GM23338 (cell line): ENCODE measurements around the gene RIPK1.

Experiments used
- EZH2 ChIP-seq: fragments of 200-600 bp; sonication (generic); IDR thresholded peaks from one replicate; pipeline ENCODE4 v1.8.0; 2017; ENCODE audit warnings: antibody characterized with exemption, mild to moderate bottlenecking, low read depth; ENCODE audit not compliant: unreplicated experiment
- POLR2AphosphoS5 ChIP-seq: IDR thresholded peaks from 2 replicates; pipeline ENCODE4 v1.6.1; 2016; ENCODE audit warnings: antibody characterized with exemption, low read depth
- TF ChIP-seq, protein P1 (sequence below), 2 experiments: fragments of 200-600 bp in 1 of 2; sonication (generic) in 1 of 2; conservative IDR thresholded peaks; 2 replicates each; pipeline versions ENCODE4 v1.5.1 to v1.6.1; 2016 to 2017; ENCODE audit warnings: antibody characterized with exemption in 2 of 2, low read depth in 2 of 2, mild to moderate bottlenecking in 2 of 2, moderate library complexity in 1 of 2

DNA sequence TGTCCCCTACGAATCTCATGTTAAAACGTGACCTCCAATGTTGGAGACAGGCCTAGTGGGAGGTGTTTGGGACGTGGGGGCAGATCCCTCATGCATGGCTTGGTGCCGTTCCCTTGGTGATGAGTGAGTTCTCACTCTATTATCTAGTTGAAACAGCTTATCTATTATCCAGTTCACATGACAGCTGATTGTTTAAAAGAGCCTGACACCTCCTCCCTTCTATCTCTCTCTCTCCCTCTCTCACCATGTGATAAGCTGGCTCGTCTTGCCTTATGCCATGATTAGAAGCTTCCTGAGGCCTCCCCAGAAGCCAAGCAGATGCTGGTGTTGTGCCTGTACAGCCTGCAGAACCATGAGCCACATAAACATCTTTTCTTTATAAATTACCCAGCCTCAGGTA, 32.9 kb upstream of the RIPK1 start:
- TF ChIP-seq, protein P1, sequence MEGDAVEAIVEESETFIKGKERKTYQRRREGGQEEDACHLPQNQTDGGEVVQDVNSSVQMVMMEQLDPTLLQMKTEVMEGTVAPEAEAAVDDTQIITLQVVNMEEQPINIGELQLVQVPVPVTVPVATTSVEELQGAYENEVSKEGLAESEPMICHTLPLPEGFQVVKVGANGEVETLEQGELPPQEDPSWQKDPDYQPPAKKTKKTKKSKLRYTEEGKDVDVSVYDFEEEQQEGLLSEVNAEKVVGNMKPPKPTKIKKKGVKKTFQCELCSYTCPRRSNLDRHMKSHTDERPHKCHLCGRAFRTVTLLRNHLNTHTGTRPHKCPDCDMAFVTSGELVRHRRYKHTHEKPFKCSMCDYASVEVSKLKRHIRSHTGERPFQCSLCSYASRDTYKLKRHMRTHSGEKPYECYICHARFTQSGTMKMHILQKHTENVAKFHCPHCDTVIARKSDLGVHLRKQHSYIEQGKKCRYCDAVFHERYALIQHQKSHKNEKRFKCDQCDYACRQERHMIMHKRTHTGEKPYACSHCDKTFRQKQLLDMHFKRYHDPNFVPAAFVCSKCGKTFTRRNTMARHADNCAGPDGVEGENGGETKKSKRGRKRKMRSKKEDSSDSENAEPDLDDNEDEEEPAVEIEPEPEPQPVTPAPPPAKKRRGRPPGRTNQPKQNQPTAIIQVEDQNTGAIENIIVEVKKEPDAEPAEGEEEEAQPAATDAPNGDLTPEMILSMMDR (conservative IDR thresholded peaks at IDR 0.05; ENCODE audit: low read depth in 2 of 2) = no peak
- no peak for TF ChIP-seq EZH2
- TF ChIP-seq POLR2AphosphoS5 = no peak
